Trophoblast cell (in vitro differentiated cells and primary cell): ENCODE measurements around the gene GSTT2.

Experiments
- DNase-seq, 2 donors: peaks; one replicate each; pipeline ENCODE4 v3.0.0-alpha.2; 2016
- H2AFZ ChIP-seq: 2 replicates; pipeline ENCODE4 v1.6.1; 2013; ENCODE audit warnings: low read length, moderate library complexity, mild to moderate bottlenecking; ENCODE audit not compliant: insufficient read depth, poor library complexity
- H2AK5ac ChIP-seq: 2 replicates; pipeline ENCODE4 v1.6.1; 2013; ENCODE audit warnings: mild to moderate bottlenecking, low read length
- H2BK120ac ChIP-seq: 2 replicates; pipeline ENCODE4 v1.6.1; 2013; ENCODE audit warnings: low read length, mild to moderate bottlenecking, moderate library complexity; ENCODE audit not compliant: insufficient read depth, poor library complexity
- H2BK12ac ChIP-seq: 2 replicates; pipeline ENCODE4 v1.6.1; 2013; ENCODE audit warnings: mild to moderate bottlenecking, low read length, moderate library complexity
- H2BK5ac ChIP-seq: 2 replicates; pipeline ENCODE4 v1.6.1; 2013; ENCODE audit warnings: low read length, low read depth, moderate library complexity, mild to moderate bottlenecking; ENCODE audit not compliant: poor library complexity
- H3K14ac ChIP-seq: 2 replicates; pipeline ENCODE4 v1.6.1; 2013; ENCODE audit warnings: mild to moderate bottlenecking, low read length
- H3K18ac ChIP-seq: 2 replicates; pipeline ENCODE4 v1.6.1; 2013; ENCODE audit warnings: mild to moderate bottlenecking, low read length
- H3K23ac ChIP-seq: 2 replicates; pipeline ENCODE4 v1.6.1; 2013; ENCODE audit warnings: low read length
- H3K27ac ChIP-seq: 2 replicates; pipeline ENCODE4 v1.5.1; 2013; ENCODE audit warnings: low read depth, mild to moderate bottlenecking, inconsistent platforms, low read length, moderate library complexity
- H3K27me3 ChIP-seq: 2 replicates; pipeline ENCODE4 v1.6.1; 2013; ENCODE audit warnings: inconsistent platforms, mild to moderate bottlenecking, low read length, moderate library complexity; ENCODE audit not compliant: insufficient read depth
- H3K36me3 ChIP-seq, 2 experiments: 1 replicate in 1 of 2; 2 replicates in 1 of 2; pipeline ENCODE4 v1.6.1; 2013; ENCODE audit warnings: low read length in 2 of 2, mild to moderate bottlenecking in 2 of 2, moderate library complexity in 1 of 2; ENCODE audit not compliant: insufficient read depth in 2 of 2, control insufficient read depth in 1 of 2
- H3K4ac ChIP-seq: 2 replicates; pipeline ENCODE4 v1.6.1; 2013; ENCODE audit warnings: low read depth, mild to moderate bottlenecking, low read length, moderate library complexity
- H3K4me1 ChIP-seq, 2 experiments: 1 replicate in 1 of 2; 2 replicates in 1 of 2; pipeline ENCODE4 v1.6.1; 2013; ENCODE audit warnings: low read length in 2 of 2, mild to moderate bottlenecking in 2 of 2, moderate library complexity in 1 of 2; ENCODE audit not compliant: insufficient read depth in 2 of 2, control insufficient read depth in 1 of 2
- H3K4me2 ChIP-seq: 2 replicates; pipeline ENCODE4 v1.6.1; 2013; ENCODE audit warnings: inconsistent platforms, mild to moderate bottlenecking, low read length, moderate library complexity
- H3K4me3 ChIP-seq: 2 replicates; pipeline ENCODE4 v1.5.1; 2013; ENCODE audit warnings: mild to moderate bottlenecking, low read depth, low read length, inconsistent platforms
- H3K79me1 ChIP-seq: one replicate; pipeline ENCODE4 v1.6.1; 2013; ENCODE audit warnings: low read length
- H3K79me2 ChIP-seq: 2 replicates; pipeline ENCODE4 v1.6.1; 2013; ENCODE audit warnings: low read length, mild to moderate bottlenecking; ENCODE audit not compliant: control insufficient read depth, insufficient read depth, poor library complexity
- H3K9ac ChIP-seq: 2 replicates; pipeline ENCODE4 v1.6.1; 2013; ENCODE audit warnings: mild to moderate bottlenecking, low read length
- H3K9me3 ChIP-seq: 2 replicates; pipeline ENCODE4 v1.6.1; 2013; ENCODE audit warnings: low read depth, mild to moderate bottlenecking, control low read depth, inconsistent platforms, low read length; ENCODE audit not compliant: insufficient read depth
- H4K12ac ChIP-seq: 2 replicates; pipeline ENCODE4 v1.6.1; 2013; ENCODE audit warnings: low read depth, mild to moderate bottlenecking, low read length, moderate library complexity
- H4K8ac ChIP-seq: 2 replicates; pipeline ENCODE4 v1.6.1; 2013; ENCODE audit warnings: low read depth, mild to moderate bottlenecking, low read length, moderate library complexity
- H4K91ac ChIP-seq: one replicate; pipeline ENCODE4 v1.6.1; 2013; ENCODE audit warnings: low read depth, mild to moderate bottlenecking, low read length, moderate library complexity
- WGBS: extraction: QIAGEN DNeasy Blood & Tissue Kit; methylation state at CpG from one replicate; pipeline ENCODE4 v1.1.7; 2013; ENCODE audit warnings: missing lambda C conversion rate; ENCODE audit not compliant: insufficient read length, insufficient coverage; ENCODE audit errors: extremely low coverage; 5-methylcytosine and 5-hydroxymethylcytosine counted together

GSTT2 gene

GRCh38 chr22:24011735-24012068, 31.8 kb downstream of the GSTT2 start:
- H3K4me1 ChIP-seq: peaks cover 0 to 3% of the 10 kb centered on the region in 2 experiments
- peak overlapping the region; percentile 89 for H4K8ac ChIP-seq
- H3K79me2 ChIP-seq: peaks cover 5% of the 10 kb centered on the region
- peak overlapping the region; percentile 82 for H3K4me3 ChIP-seq
- peak overlapping the region; percentile 81 for H3K9ac ChIP-seq
- H4K91ac ChIP-seq: peak overlapping the region; percentile 90
- no peaks in the 10 kb centered on the region for H3K27me3 ChIP-seq
- H4K12ac ChIP-seq: peak overlapping the region; percentile 91
- peaks cover 8% of the 10 kb centered on the region for H3K79me1 ChIP-seq
- H3K18ac ChIP-seq: peak overlapping the region; percentile 90
- H3K36me3 ChIP-seq: no peaks in the 10 kb centered on the region
- no peak overlapping the region for H3K23ac ChIP-seq
- peak overlapping the region; percentile 79 for H2BK12ac ChIP-seq
- peak overlapping the region; percentile 50 for H2AK5ac ChIP-seq
- H3K27ac ChIP-seq: peak overlapping the region; percentile 70
- H3K14ac ChIP-seq: peak overlapping the region; percentile 90
- H2BK5ac ChIP-seq: peak overlapping the region; percentile 91
- peak; percentile 41 to 59 for DNase-seq
- H2AFZ ChIP-seq: peak overlapping the region; percentile 96
- H3K4me2 ChIP-seq: peak overlapping the region; percentile 91
- peaks cover 2% of the 10 kb centered on the region for H3K9me3 ChIP-seq
- peak overlapping the region; percentile 89 for H2BK120ac ChIP-seq
- no CpG with 5 or more reads among the region's 10 CpGs for WGBS
- peak overlapping the region; percentile 86 for H3K4ac ChIP-seq

GRCh38 chr22:24016156-24016555, 36.2 kb downstream of the GSTT2 start:
- no peak overlapping the region for H2BK120ac ChIP-seq
- no peak overlapping the region for H3K23ac ChIP-seq
- no CpG with 5 or more reads among the region's 1 CpG for WGBS
- no peak overlapping the region for H2AK5ac ChIP-seq
- H3K9me3 ChIP-seq: no peaks in the 10 kb centered on the region
- H3K4me3 ChIP-seq: no peak overlapping the region
- no peak overlapping the region for H3K4me2 ChIP-seq
- no peak overlapping the region for H4K12ac ChIP-seq
- peaks cover 0 to 3% of the 10 kb centered on the region in 2 experiments for H3K4me1 ChIP-seq
- H2AFZ ChIP-seq: no peak overlapping the region
- no peak overlapping the region for H3K4ac ChIP-seq
- no peak for DNase-seq
- peaks cover 5% of the 10 kb centered on the region for H3K79me2 ChIP-seq
- no peak overlapping the region for H3K27ac ChIP-seq
- peaks cover 0 to 3% of the 10 kb centered on the region in 2 experiments for H3K36me3 ChIP-seq
- H4K8ac ChIP-seq: no peak overlapping the region
- no peak overlapping the region for H3K18ac ChIP-seq
- no peak overlapping the region for H3K9ac ChIP-seq
- H2BK12ac ChIP-seq: no peak overlapping the region
- H3K14ac ChIP-seq: no peak overlapping the region
- H4K91ac ChIP-seq: no peak overlapping the region
- peaks cover 5% of the 10 kb centered on the region for H3K79me1 ChIP-seq
- no peak overlapping the region for H2BK5ac ChIP-seq
- no peaks in the 10 kb centered on the region for H3K27me3 ChIP-seq

- no peak overlapping the region for H3K27ac ChIP-seq
- H3K9ac ChIP-seq: no peak overlapping the region
- no peaks in the 10 kb centered on the region for H3K79me1 ChIP-seq
- H3K14ac ChIP-seq: no peak overlapping the region
- DNase-seq: no peak
- no peak overlapping the region for H2BK12ac ChIP-seq
- H3K79me2 ChIP-seq: no peaks in the 10 kb centered on the region
- H3K4ac ChIP-seq: no peak overlapping the region
- no peak overlapping the region for H3K4me2 ChIP-seq
- H4K91ac ChIP-seq: no peak overlapping the region
- no peak overlapping the region for H3K18ac ChIP-seq
- H3K27me3 ChIP-seq: no peaks in the 10 kb centered on the region
- no peak overlapping the region for H4K12ac ChIP-seq
- H2BK120ac ChIP-seq: no peak overlapping the region
- no peak overlapping the region for H2BK5ac ChIP-seq
- no peak overlapping the region for H3K4me3 ChIP-seq
- no peak overlapping the region for H2AK5ac ChIP-seq
- H4K8ac ChIP-seq: no peak overlapping the region
- H3K9me3 ChIP-seq: no peaks in the 10 kb centered on the region
- H3K36me3 ChIP-seq: peaks cover 0 to 3% of the 10 kb centered on the region in 2 experiments
- no CpG with 5 or more reads among the region's 3 CpGs for WGBS
- no peaks in the 10 kb centered on the region for H3K4me1 ChIP-seq
- no peak overlapping the region for H2AFZ ChIP-seq
- H3K23ac ChIP-seq: no peak overlapping the region
Observed at GRCh38 chr22:24021304-24021703, 41.4 kb downstream of the GSTT2 start.

GRCh38 chr22:24023204-24023789, 43.4 kb downstream of the GSTT2 start:
- no peak overlapping the region for H2BK120ac ChIP-seq
- no peaks in the 10 kb centered on the region for H3K4me1 ChIP-seq
- H3K36me3 ChIP-seq: no peaks in the 10 kb centered on the region
- H2AFZ ChIP-seq: no peak overlapping the region
- H3K9me3 ChIP-seq: no peaks in the 10 kb centered on the region
- no peak overlapping the region for H3K4me3 ChIP-seq
- no peak overlapping the region for H3K23ac ChIP-seq
- no peak for DNase-seq
- no peaks in the 10 kb centered on the region for H3K79me1 ChIP-seq
- no peak overlapping the region for H2BK12ac ChIP-seq
- H3K79me2 ChIP-seq: no peaks in the 10 kb centered on the region
- H3K27me3 ChIP-seq: no peaks in the 10 kb centered on the region
- no peak overlapping the region for H3K27ac ChIP-seq
- no peak overlapping the region for H2BK5ac ChIP-seq
- H3K4ac ChIP-seq: no peak overlapping the region
- no peak overlapping the region for H4K91ac ChIP-seq
- H3K4me2 ChIP-seq: no peak overlapping the region
- no peak overlapping the region for H4K8ac ChIP-seq
- H2AK5ac ChIP-seq: no peak overlapping the region
- H4K12ac ChIP-seq: no peak overlapping the region
- no peak overlapping the region for H3K18ac ChIP-seq
- H3K9ac ChIP-seq: no peak overlapping the region
- no peak overlapping the region for H3K14ac ChIP-seq
